GM12878 (cell line): ENCODE results near the gene UBA6. TPM values are rescaled to one million over a fixed set of nuclear protein-coding genes. Genes with fewer than 3 reads are reported as not detected.

Experiments
- ATAC-seq: fragments of 200-7000 bp; cut with Tn5 transposase; 3 replicates; pipeline ENCODE4 v1.9.1; 2020; ENCODE audit warnings: mild to moderate bottlenecking, moderate library complexity
- BruUV-seq: library from RNA; stranded (reverse); fragments of 400-500 nt; replicated peaks from 2 replicates; lab custom pipeline; 2021; lab: Mats Ljungman, UMichigan
- CTCF ChIA-PET: fragments of 300-600 bp; sonication (Branson Sonifier 250); formaldehyde crosslinking; extraction: SDS; loops from one replicate; lab custom pipeline; 2021; ENCODE audit warnings: inconsistent platforms; lab: Yijun Ruan, JAX
- POLR2A ChIA-PET: fragments of 350-600 bp; formaldehyde crosslinking; extraction: SDS; loops from one replicate; lab custom pipeline; 2021; ENCODE audit warnings: inconsistent platforms; lab: Charles Lee
- RAD21 ChIA-PET: fragments of 300-600 bp; sonication (Branson Sonifier 250); formaldehyde crosslinking; loops from one replicate; lab custom pipeline; 2023; ENCODE audit warnings: antibody characterized with exemption; ENCODE audit not compliant: unreplicated experiment; lab: Charles Lee
- SMC1A ChIA-PET: fragments of 300-600 bp; sonication (Branson Sonifier 250); formaldehyde crosslinking; loops from one replicate; lab custom pipeline; 2023; ENCODE audit not compliant: unreplicated experiment, uncharacterized antibody; lab: Charles Lee
- DNase-seq: peaks from one replicate; pipeline ENCODE4 v3.0.0-alpha.2; 2011; ENCODE audit warnings: low read depth, low spot score
- FAIRE-seq: peaks from 3 replicates; lab custom pipeline; 2011; peaks lifted over from hg19 to GRCh38; lab: Jason Lieb, UNC
- H2AFZ ChIP-seq: 2 replicates; pipeline ENCODE4 v1.6.0; 2011; ENCODE audit warnings: low read depth, low read length, control low read depth; ENCODE audit not compliant: control insufficient read depth
- H3K27ac ChIP-seq: 2 replicates; pipeline ENCODE4 v1.5.1; 2011; ENCODE audit warnings: control low read depth; ENCODE audit not compliant: control insufficient read depth, insufficient read depth
- H3K27me3 ChIP-seq, 2 experiments: replicated peaks in 1 of 2; 2 replicates each; pipeline versions ENCODE4 v1.6.0 to v1.6.1; 2011; ENCODE audit warnings: low read length in 1 of 2; ENCODE audit not compliant: control insufficient read depth in 2 of 2, insufficient read depth in 2 of 2
- H3K36me3 ChIP-seq, 2 experiments: 2 replicates each; pipeline ENCODE4 v1.5.1; 2011; ENCODE audit warnings: low read length in 1 of 2; ENCODE audit not compliant: control insufficient read depth in 2 of 2, insufficient read depth in 2 of 2
- H3K4me1 ChIP-seq: 2 replicates; pipeline ENCODE4 v1.6.1; 2011; ENCODE audit warnings: mild to moderate bottlenecking, low read length, moderate library complexity, mixed read lengths; ENCODE audit not compliant: control insufficient read depth, insufficient read depth
- H3K4me2 ChIP-seq: 2 replicates; pipeline ENCODE4 v1.6.0; 2011; ENCODE audit warnings: control low read depth; ENCODE audit not compliant: control insufficient read depth, insufficient read depth
- H3K4me3 ChIP-seq: fragments of 200-600 bp; sonication (generic); 2 replicates; pipeline ENCODE4 v1.5.1; 2016
- H3K79me2 ChIP-seq: 2 replicates; pipeline ENCODE4 v1.6.0; 2011; ENCODE audit warnings: low read length; ENCODE audit not compliant: control insufficient read depth, insufficient read depth
- H3K9ac ChIP-seq: 2 replicates; pipeline ENCODE4 v1.8.0; 2011; ENCODE audit warnings: low read length, control low read depth, mixed read lengths; ENCODE audit not compliant: control insufficient read depth, insufficient read depth
- H3K9me3 ChIP-seq: replicated peaks from 3 replicates; pipeline ENCODE4 v1.5.1; 2011; ENCODE audit warnings: mild to moderate bottlenecking, low read length; ENCODE audit not compliant: control insufficient read depth, insufficient read depth
- H4K20me1 ChIP-seq: 2 replicates; pipeline ENCODE4 v1.6.0; 2011; ENCODE audit not compliant: control insufficient read depth, insufficient read depth
- BHLHE40 ChIP-seq, 2 experiments: fragments of 450-650 bp in 1 of 2; IDR thresholded peaks; 2 replicates each; pipeline ENCODE4 v1.6.1; 2011 to 2017; ENCODE audit warnings: low read depth in 2 of 2, borderline replicate concordance in 1 of 2, improper control_type of control experiment in 1 of 2, low read length in 1 of 2, mild to moderate bottlenecking in 1 of 2
- IKZF2 ChIP-seq, 2 experiments: fragments of 450-650 bp; IDR thresholded peaks; 2 replicates each; pipeline ENCODE4 v1.6.1; 2017; ENCODE audit warnings: mild to moderate bottlenecking in 2 of 2, moderate library complexity in 2 of 2
- MYB ChIP-seq: fragments of 150-350 bp; IDR thresholded peaks from 2 replicates; pipeline ENCODE4 v1.6.1; 2014; ENCODE audit warnings: mild to moderate bottlenecking, low read depth, low read length, borderline replicate concordance
- NR2C1 ChIP-seq: fragments of 450-650 bp; IDR thresholded peaks from 2 replicates; pipeline ENCODE4 v1.6.1; 2017; ENCODE audit warnings: antibody characterized with exemption, mild to moderate bottlenecking, moderate library complexity
- NR2F1 ChIP-seq: fragments of 450-650 bp; conservative IDR thresholded peaks from 2 replicates; pipeline ENCODE4 v1.6.1; 2017; ENCODE audit warnings: mild to moderate bottlenecking
- NRF1 ChIP-seq: conservative IDR thresholded peaks from 2 replicates; pipeline ENCODE4 v1.6.1; 2011; ENCODE audit warnings: mild to moderate bottlenecking, low read depth, low read length, improper control_type of control experiment
- SIX5 ChIP-seq: IDR thresholded peaks from 2 replicates; pipeline ENCODE4 v1.6.1; 2011; ENCODE audit warnings: mild to moderate bottlenecking, low read depth, low read length, moderate library complexity; ENCODE audit not compliant: severe bottlenecking
- SREBF2 ChIP-seq: IDR thresholded peaks from 2 replicates; pipeline ENCODE4 v1.6.1; 2012; ENCODE audit warnings: mild to moderate bottlenecking, low read length
- YBX1 ChIP-seq: fragments of 450-650 bp; IDR thresholded peaks from 2 replicates; pipeline ENCODE4 v1.6.1; 2016; ENCODE audit warnings: antibody characterized with exemption
- ZNF622 ChIP-seq: fragments of 450-650 bp; IDR thresholded peaks from 2 replicates; pipeline ENCODE4 v1.6.1; 2017; ENCODE audit warnings: mild to moderate bottlenecking, inconsistent platforms
- WGBS: methylation state at CpG from one replicate; pipeline ENCODE4 v1.1.6; 2016; ENCODE audit warnings: low lambda C conversion rate; ENCODE audit not compliant: insufficient replicate concordance, insufficient coverage; ENCODE audit errors: missing lambda C conversion rate; 5-methylcytosine and 5-hydroxymethylcytosine counted together
- in situ Hi-C: fragments of 300-500 bp; cut with MboI; formaldehyde crosslinking; loops from 9 replicates; pipeline ENCODE4 v1.14.3; 2018; ENCODE audit warnings: mixed read lengths
- intact Hi-C: fragments of 100-400 bp; cut with micrococcal nuclease; formaldehyde crosslinking; loops from one replicate; pipeline ENCODE4 v1.14.2; 2022; ENCODE audit not compliant: unreplicated experiment
- polyA plus RNA-seq, 11 experiments: library from polyadenylated mRNA; depleted of rRNA in 4 of 11; unstranded in 6 of 11; stranded (reverse) in 5 of 11; fragments of >200 nt; fragmentation: Nextera tagmentation in 4 of 11; fragmentation: Illumina TruSeq in 1 of 11; extraction: Ambion mirVana in 4 of 11; extraction: Trizol in 1 of 11; gene quantifications; 1 replicate in 1 of 11; 2 replicates in 10 of 11; pipeline versions ENCODE4 v1.2.1 to v1.2.3, GENCODE V29; 2011 to 2016; ENCODE audit warnings: inconsistent platforms in 2 of 11, missing spikeins in 2 of 11, low read depth in 1 of 11
- total RNA-seq, 4 experiments: library from RNA; depleted of rRNA in 3 of 4; stranded (reverse); fragments of >200 nt in 3 of 4; fragmentation: Illumina TruSeq in 1 of 4; extraction: Trizol in 1 of 4; gene quantifications; 2 replicates each; pipeline versions ENCODE4 v1.2.1 to v1.2.3, GENCODE V29; 2013 to 2021
- TF ChIP-seq, protein P1 (sequence below), 3 experiments: IDR thresholded peaks in 2 of 3; conservative IDR thresholded peaks in 1 of 3; 2 replicates each; pipeline ENCODE4 v1.5.1; 2011; ENCODE audit warnings: low read depth in 3 of 3, low read length in 3 of 3, mild to moderate bottlenecking in 3 of 3, control low read depth in 2 of 3, moderate library complexity in 2 of 3, inconsistent platforms in 1 of 3, mixed read lengths in 1 of 3; ENCODE audit not compliant: control insufficient read depth in 2 of 3, insufficient read depth in 1 of 3; ENCODE audit errors: extremely low read depth in 1 of 3
- TF ChIP-seq, protein P2 (sequence below): fragments of 450-650 bp; formaldehyde crosslinking; IDR thresholded peaks from 2 replicates; pipeline ENCODE4 v1.4.0; 2022; ENCODE audit warnings: mild to moderate bottlenecking, moderate library complexity
- TF ChIP-seq, protein P3 (sequence below): fragments of 450-650 bp; formaldehyde crosslinking; IDR thresholded peaks from 2 replicates; pipeline ENCODE4 v1.4.0; 2020; ENCODE audit warnings: mild to moderate bottlenecking, moderate library complexity

Gene UBA6
- total and polyA plus RNA-seq, 10 of the 15 experiments (the other 5 are each of a cell fraction or from before 2014, with no cell fraction given), result 7.9 to 70.6 (median 34.7) TPM

DNA sequence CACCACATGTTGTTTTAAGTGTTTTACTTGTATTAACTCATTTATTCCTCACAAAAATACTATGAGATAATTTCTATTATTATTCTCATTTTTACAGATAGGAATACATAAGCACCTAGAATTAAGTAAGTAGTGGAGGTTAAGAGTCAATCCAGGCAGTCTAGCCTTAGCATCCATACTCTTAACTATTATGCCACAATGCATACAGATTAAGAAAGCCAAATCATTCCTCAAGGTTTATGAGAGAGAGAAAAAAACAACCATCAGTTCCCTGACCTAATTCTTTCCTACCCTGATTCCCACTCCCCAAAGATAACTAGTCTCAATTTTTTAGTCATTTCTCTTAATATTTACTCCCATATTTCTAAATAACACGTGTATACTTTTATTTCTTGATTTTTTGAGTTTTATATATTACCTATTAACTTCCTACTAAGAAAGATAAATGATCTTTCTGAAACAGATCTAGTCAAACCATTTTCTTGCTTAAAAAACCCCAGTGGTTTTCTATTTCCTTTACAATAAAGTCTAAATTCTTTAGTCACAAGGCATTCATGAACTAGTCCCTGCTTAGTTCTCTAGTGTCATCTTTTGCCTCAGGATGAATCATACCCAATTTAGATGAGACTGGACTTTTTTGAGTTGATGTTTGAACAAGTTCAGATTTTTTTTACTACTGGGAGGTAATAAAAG is 16.0 kb downstream of the UBA6 start:
- in situ Hi-C loops (no loop called here), intact Hi-C loops (no loop called here)
- CTCF ChIA-PET, result no interaction called here
- H4K20me1 ChIP-seq, result no peaks in the 10 kb centered on the region
- SMC1A ChIA-PET, result no interaction called here
- no peaks in the 10 kb centered on the region for H3K4me1 ChIP-seq
- no peaks in the 10 kb centered on the region for H3K27me3 ChIP-seq
- no peak overlapping the region for H3K9ac ChIP-seq
- H3K4me3 ChIP-seq, result no peak overlapping the region
- DNase-seq (no peak), ATAC-seq (peak; percentile 72), FAIRE-seq (no peak)
- no TSS peak for BruUV-seq
- no peak overlapping the region for H3K27ac ChIP-seq
- WGBS, result 6% methylated on average over 1 of the region's 1 CpG
- POLR2A ChIA-PET, result no interaction called here
- RAD21 ChIA-PET, result no interaction called here
- peaks cover 0 to 2% of the 10 kb centered on the region in 2 experiments; a peak in 3 of 4 replicates for H3K36me3 ChIP-seq
- H2AFZ ChIP-seq, result no peak overlapping the region
- H3K9me3 ChIP-seq, result no peaks in the 10 kb centered on the region
- H3K79me2 ChIP-seq, result peaks cover 5% of the 10 kb centered on the region
- H3K4me2 ChIP-seq, result no peak overlapping the region
- no peak for TF ChIP-seq ZNF622
- no peak for TF ChIP-seq YBX1
- no peak for TF ChIP-seq MYB
- no peak for TF ChIP-seq SREBF2
- TF ChIP-seq BHLHE40 (IDR thresholded peaks at IDR 0.05; ENCODE audit: borderline replicate concordance in 1 of 2, low read depth in 2 of 2, low read length in 1 of 2), result no peak
- no peak for TF ChIP-seq NR2C1
- TF ChIP-seq, protein P1, sequence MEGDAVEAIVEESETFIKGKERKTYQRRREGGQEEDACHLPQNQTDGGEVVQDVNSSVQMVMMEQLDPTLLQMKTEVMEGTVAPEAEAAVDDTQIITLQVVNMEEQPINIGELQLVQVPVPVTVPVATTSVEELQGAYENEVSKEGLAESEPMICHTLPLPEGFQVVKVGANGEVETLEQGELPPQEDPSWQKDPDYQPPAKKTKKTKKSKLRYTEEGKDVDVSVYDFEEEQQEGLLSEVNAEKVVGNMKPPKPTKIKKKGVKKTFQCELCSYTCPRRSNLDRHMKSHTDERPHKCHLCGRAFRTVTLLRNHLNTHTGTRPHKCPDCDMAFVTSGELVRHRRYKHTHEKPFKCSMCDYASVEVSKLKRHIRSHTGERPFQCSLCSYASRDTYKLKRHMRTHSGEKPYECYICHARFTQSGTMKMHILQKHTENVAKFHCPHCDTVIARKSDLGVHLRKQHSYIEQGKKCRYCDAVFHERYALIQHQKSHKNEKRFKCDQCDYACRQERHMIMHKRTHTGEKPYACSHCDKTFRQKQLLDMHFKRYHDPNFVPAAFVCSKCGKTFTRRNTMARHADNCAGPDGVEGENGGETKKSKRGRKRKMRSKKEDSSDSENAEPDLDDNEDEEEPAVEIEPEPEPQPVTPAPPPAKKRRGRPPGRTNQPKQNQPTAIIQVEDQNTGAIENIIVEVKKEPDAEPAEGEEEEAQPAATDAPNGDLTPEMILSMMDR (IDR thresholded peaks at IDR 0.05 in 2 of 3, conservative IDR thresholded peaks at IDR 0.05 in 1 of 3; ENCODE audit: control insufficient read depth in 2 of 3, extremely low read depth in 1 of 3, insufficient read depth in 1 of 3, low read depth in 3 of 3, low read length in 3 of 3), result no peak
- TF ChIP-seq IKZF2 (IDR thresholded peaks at IDR 0.05), result no peak
- TF ChIP-seq, protein P2, sequence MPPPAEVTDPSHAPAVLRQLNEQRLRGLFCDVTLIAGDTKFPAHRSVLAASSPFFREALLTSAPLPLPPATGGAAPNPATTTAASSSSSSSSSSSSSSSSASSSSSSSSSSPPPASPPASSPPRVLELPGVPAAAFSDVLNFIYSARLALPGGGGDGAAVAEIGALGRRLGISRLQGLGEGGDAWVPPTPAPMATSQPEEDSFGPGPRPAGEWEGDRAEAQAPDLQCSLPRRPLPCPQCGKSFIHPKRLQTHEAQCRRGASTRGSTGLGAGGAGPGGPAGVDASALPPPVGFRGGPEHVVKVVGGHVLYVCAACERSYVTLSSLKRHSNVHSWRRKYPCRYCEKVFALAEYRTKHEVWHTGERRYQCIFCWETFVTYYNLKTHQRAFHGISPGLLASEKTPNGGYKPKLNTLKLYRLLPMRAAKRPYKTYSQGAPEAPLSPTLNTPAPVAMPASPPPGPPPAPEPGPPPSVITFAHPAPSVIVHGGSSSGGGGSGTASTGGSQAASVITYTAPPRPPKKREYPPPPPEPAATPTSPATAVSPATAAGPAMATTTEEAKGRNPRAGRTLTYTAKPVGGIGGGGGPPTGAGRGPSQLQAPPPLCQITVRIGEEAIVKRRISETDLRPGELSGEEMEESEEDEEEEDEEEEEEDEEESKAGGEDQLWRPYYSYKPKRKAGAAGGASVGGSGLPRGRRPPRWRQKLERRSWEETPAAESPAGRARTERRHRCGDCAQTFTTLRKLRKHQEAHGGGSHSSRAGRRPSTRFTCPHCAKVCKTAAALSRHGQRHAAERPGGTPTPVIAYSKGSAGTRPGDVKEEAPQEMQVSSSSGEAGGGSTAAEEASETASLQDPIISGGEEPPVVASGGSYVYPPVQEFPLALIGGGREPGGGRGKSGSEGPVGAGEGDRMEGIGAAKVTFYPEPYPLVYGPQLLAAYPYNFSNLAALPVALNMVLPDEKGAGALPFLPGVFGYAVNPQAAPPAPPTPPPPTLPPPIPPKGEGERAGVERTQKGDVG (CRISPR knock-in tag), result no peak
- no peak for TF ChIP-seq NRF1
- TF ChIP-seq NR2F1, result no peak
- TF ChIP-seq SIX5, result no peak
- TF ChIP-seq, protein P3, sequence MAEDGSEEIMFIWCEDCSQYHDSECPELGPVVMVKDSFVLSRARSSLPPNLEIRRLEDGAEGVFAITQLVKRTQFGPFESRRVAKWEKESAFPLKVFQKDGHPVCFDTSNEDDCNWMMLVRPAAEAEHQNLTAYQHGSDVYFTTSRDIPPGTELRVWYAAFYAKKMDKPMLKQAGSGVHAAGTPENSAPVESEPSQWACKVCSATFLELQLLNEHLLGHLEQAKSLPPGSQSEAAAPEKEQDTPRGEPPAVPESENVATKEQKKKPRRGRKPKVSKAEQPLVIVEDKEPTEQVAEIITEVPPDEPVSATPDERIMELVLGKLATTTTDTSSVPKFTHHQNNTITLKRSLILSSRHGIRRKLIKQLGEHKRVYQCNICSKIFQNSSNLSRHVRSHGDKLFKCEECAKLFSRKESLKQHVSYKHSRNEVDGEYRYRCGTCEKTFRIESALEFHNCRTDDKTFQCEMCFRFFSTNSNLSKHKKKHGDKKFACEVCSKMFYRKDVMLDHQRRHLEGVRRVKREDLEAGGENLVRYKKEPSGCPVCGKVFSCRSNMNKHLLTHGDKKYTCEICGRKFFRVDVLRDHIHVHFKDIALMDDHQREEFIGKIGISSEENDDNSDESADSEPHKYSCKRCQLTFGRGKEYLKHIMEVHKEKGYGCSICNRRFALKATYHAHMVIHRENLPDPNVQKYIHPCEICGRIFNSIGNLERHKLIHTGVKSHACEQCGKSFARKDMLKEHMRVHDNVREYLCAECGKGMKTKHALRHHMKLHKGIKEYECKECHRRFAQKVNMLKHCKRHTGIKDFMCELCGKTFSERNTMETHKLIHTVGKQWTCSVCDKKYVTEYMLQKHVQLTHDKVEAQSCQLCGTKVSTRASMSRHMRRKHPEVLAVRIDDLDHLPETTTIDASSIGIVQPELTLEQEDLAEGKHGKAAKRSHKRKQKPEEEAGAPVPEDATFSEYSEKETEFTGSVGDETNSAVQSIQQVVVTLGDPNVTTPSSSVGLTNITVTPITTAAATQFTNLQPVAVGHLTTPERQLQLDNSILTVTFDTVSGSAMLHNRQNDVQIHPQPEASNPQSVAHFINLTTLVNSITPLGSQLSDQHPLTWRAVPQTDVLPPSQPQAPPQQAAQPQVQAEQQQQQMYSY (CRISPR knock-in tag), result no peak
